Left lobe of liver (tissue), 2 donors: ENCODE data around the gene RGS7. TPM values are rescaled to one million over a fixed set of nuclear protein-coding genes. Genes with fewer than 3 reads are reported as not detected.

Source experiments
- ATAC-seq: fragments of 200-7000 bp; cut with Tn5 transposase; one replicate; pipeline ENCODE4 v1.9.1; 2020; ENCODE audit warnings: mild to moderate bottlenecking, moderate library complexity
- DNase-seq: peaks from one replicate; pipeline ENCODE4 v3.0.0-alpha.2; 2020; ENCODE audit warnings: low spot score
- total RNA-seq: library from RNA; stranded (reverse); gene quantifications from one replicate; pipeline ENCODE4 v1.2.1, GENCODE V29; 2021
- donor health status: DM: no; HTN: no; CAD: no; lungs with moderate emphysema.
- donor health status: DM: no; HTN: yes; CAD: no.

Gene RGS7
- total RNA-seq: 0.18 TPM

DNA sequence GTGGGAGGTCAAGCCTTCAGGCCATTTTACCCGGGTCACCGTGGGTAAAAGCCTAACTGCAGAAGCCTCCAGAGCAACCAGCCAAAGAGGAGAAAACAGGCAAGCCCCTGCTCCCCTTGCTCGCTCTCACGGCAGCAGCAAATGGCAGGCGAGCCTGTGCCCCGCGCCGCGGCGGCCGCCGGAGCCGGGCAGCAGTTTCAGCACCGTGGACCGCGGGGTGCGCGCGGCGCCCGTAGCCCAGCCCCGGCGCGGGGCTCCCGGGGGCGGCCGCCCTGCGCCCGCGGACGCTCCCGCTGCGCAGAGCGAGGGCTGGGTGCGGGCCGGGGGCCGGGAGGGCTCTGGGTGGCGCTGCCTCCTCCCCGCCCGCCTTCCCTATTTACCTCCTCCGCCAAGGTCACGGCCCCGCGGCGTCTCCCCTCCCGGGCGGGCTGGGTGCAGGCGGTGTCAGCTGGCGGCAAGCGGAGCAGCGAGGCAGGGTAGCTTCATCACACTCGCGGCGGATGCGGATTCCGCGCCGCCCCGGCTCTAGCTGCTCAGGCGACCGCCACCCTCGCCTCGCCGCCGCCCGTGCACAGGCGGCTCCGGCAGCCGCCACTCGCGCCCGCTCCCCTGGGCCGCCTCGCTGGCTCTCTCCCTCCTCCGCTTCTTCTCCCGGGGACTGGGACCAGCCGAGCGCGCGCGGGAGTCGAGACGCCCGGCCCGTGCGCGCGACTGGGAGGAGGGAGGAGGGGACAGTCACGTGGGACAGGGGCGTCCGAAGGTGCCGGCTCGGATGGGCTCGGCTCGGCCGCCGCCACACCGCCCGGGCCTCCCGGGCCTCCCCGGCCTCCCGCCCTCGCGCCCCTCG is at the start of gene RGS7:
TSS of gene RGS7 (minus strand) at position 687 of the 847 bp plus-strand sequence.
- no peak for DNase-seq
- ATAC-seq: peak; percentile 50

DNA sequence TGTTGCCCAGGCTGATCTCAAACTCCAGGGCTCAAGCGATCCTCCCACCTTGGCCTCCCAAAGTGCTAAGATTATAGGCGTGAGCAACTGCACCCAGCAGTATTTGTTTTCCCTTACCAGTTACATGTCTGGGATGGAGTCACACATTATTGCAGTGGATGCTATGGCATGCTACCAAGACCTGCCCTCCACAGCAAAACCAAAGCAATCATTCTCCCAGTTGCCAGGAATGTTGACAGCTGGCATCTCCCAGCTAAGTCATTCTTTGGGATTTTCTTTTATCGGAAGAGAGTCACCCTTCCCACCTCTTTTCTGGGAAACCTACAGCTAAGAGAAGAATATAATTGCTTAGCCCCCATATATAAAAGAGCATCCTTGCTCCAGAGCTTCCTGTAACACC is 49.4 kb upstream of the RGS7 start:
- DNase-seq: no peak
- no peak for ATAC-seq

DNA sequence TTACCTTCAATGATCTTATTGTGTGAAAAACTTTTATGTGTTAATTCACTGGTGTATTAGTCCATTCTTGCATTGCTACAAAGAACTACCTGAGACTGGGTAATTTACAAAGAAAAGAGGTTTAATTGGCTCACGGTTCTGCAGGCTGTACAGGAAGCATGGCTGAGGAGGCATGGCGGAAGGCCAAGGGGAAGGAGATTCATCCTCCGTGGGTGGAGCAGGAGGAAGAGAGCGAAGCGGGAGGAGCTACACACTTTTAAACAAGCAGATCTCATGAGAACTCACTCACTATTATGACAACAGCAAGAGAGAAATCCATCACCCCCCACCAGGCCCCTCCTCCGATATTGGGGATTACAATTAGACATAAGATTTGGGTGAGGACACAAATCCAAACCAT is 44.2 kb upstream of the RGS7 start:
- no peak for DNase-seq
- ATAC-seq: no peak

DNA sequence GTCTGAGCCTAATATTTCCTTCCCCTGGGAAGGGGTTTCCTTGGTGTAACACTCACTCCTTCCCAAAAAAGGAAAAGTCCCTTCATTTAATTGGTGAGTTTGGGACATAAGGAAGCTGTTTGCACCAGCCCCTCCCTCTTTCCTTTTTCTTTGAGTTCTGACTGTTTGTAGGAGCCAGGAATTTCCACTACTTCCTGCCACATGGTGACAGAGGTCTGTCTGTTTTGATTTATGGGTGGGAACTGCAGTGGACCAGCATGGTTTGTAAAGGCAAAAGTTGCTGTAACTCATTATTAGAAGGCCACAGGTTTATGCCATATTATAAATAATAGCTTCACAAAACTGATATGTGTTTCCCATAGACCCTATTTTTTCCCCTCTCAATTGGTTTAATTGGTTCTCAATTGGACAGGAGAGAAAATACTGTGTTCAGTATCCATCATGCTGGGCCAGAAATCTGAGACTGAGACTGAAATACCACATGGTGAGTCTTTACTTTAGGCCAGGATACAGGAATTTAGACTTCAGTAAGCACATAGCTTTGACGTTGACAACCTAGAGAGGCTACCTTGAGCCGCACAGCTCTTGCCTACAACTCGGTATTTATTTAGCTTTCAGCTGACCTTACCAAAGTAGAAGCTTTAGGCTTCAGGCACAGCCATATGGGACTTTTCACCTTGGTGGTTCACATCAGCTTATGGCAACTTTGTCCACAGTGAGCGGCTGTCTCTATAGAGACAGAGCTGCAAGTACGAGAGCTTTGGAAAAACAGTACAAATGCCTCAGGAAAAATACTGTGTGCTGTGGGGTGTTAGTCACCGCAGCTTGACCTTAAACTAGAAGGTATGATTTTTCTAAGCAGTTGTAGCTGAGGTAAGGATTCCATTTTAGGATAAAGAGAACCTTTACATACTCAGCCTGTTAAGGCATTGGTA is 40.0 kb upstream of the RGS7 start:
- no peak for ATAC-seq

DNA sequence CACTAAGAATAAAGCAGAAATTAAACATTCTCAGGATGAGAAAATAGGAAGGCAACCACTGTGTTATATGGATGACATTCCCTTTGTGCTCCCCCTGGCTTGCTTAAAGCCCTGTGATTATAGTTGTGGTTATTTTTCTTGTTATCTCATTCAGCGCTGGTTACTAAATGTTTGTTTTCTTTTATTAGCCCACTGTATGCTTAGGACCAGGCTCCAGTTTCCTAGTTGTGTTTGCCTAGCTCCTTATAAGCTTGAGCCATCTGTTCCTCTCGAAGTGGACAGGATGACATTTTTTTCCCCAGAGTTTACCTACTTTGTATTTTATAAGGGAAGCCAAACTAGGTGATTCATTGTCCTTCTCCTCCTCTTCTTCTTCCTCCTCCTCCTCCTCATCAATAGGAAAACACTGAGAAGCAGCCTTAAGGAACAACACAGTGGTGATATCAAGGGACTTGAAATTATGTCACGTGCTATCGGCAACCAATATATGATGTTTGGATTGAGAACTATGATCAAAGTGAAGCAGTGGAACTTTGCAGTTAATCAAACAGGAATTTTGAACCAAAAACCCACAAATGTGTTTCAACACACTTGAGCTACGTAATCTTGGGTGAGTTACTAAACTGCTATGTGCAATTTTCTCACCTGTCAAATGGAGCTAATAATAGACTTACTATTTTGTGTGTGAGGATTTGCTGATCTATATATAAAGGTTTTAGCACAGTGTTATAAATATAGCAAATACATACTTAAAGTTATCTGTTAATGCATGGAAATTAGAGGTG is 35.1 kb upstream of the RGS7 start:
- ATAC-seq: no peak
- no peak for DNase-seq

More for the DNA sequence above, 40.0 kb upstream of the RGS7 start:
- no peak for DNase-seq

DNA sequence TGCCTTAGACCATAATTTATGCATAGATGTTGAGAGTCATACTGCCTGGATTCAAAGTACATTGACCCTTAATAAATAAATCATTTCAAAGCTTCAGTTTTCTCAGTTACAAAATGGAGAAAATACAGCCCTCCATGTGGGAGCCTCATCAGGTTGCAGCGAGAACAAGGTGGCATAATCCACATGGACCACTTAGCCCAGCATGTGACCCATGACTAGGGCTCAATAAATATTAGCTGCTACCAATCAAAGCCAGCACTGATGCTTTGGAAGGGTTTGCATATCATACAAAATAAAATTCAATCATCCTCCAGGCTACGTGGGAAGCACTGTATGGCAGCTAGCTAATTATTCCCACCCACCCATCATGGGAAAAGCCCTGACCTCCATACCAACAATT is 33.5 kb upstream of the RGS7 start:
- DNase-seq (no peak), ATAC-seq (no peak)

DNA sequence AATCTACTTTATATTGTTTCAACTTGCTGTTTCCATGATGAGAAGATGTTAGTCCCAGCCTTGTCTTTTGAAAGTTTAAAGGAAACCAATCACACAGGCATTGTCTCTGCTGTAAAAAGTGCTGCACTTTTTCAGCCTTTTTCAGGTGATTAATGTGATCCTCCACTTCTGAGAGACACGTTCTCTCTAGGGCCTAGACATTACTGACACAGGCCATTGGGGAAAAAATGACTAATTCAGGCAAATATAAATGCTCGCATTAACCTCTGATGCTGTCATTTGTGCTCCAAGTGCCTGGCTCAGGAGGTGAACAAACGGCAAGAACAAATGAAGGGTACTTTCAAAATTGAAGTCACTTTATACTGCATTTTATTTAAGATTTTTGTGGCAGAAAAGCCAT is 32.4 kb upstream of the RGS7 start:
- ATAC-seq: no peak
- DNase-seq: no peak

DNA sequence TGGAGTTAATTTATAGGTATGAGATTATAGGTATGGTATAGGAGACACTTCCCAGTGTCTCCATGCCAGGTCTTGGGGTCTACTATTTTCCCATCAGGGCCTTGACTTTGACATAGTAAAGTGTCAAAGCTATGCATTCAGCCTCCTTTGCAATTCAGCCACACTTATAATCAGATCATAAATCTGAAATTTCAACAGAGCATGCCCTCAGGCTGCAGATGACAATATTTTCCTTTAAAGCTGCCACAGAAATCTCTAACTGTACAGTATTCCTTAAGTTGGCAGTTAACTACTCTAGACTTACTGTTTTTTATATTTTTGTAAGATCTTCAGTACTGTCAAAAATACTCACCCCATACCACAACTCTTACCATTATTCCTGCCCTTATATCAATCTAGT is 30.2 kb upstream of the RGS7 start:
- DNase-seq (no peak), ATAC-seq (no peak)

DNA sequence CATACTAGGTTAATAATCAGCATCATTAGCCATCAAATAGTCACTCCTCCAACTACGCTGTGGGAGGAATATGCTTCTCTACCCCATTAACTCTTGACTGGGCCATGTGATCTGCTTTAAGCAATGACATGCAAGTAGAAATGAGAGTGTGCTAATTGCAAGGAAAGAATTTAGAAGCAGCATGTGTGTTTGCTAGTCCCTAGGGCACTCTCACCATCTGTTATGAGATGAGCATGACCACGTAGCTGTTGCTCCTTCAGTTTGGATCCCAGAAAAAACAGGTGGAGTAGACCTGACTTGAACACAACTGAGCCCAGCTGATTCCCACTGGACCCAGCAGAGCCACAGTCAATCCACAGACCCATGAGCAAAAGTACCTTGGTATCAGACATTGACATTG is 19.7 kb upstream of the RGS7 start:
- no peak for DNase-seq
- no peak for ATAC-seq

DNA sequence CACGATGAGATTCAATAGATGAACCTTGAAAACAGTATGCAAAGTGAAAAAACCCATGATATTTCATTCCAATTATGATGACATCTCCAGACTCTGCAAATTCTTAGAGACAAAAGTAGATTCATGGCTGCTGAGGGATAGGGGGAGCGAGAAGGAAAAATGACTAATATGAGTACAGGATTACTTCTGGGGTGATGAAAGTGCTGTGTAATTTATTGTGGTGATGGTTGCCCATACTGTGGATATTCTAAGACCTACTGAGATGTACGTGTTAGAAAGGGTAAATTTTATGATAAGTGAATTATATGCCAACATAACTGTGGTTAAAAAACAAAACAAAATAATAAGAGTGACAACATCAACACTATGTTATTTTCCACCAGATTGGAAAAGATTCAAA is 18.9 kb upstream of the RGS7 start:
- ATAC-seq: no peak
- no peak for DNase-seq

DNA sequence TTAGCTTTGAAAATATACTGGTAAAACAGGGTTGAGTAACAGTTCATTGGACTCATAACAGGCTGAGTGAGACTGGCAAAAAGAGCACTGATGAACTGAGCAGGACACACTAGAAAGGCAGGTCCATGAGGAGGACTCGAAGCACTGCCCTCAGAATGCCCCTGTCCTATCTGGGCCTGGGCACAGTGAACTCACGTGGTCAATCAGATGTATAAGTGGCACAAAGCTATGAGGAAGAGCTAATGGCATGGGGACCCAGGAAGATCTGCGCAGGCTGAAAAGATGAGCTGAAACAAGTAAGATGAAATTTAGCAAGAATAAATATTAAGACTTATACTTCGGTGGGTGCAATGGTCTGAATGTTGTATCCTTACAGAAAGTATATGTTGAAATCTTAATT is 9.2 kb upstream of the RGS7 start:
- DNase-seq (no peak), ATAC-seq (no peak)

DNA sequence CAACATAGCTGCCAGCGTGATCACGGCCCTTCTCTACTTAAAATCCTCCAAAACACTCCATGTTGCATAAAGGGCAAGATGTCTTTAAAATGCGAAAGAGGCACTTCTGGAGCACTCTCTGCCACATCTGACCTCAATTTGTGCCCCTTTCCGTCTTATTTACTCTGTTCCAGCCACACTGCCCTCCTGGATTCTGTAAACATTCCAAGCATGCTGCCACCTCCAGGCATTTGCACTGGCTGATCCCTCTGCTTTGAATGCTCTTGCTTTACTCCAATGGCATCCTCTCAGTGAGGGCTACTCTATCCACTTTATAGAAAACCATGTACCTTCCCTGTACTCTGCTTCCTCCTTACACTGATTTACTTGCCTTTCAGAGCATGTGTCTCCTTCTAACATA is 5.3 kb upstream of the RGS7 start:
- no peak for ATAC-seq
- no peak for DNase-seq

DNA sequence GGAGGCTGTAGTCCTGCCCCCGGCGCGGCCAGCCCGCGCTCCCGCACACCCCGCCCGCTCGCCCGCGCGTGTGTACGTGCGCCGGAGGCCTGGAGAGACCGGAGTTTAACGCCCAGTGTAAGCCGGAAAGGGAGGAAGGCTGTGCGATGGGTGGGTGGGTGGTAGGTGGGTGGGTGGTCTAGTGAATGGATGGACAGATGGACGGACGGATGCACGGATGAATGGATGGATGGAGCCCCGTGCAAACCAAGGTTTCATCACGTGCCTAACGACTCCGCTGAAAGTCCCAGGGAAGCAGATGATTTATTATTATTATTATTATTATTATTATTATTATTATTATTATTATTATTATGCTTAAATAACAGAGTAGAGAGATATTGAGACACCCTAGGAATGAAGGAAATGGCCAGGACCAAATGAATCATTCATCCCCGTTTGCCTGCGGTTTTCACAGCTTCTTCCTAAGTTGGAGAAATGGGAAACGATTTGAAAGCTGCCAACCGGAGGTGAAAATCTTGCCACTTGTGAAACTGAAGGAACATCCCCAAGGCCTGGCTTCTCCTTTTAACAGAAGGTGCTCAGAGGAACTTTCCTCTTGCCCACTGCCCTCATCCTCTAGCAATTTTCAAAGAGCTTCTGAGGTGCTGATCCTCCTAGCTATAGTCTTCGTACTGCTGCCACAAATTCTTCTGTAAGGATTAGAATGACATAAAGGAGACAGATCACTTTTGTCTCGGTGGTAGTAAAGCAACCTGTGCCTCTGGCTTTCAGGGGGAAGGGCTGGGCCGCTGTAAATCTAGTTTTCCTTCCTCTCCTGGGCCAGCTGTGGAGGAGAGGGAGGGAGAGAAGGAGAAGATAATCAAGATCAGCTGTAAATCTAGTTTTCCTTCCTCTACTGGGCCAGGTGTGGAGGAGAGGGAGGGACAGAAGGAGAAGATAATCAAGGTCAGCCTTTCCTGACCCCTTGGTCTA is 648 bp upstream of the RGS7 start:
- DNase-seq: no peak

DNA sequence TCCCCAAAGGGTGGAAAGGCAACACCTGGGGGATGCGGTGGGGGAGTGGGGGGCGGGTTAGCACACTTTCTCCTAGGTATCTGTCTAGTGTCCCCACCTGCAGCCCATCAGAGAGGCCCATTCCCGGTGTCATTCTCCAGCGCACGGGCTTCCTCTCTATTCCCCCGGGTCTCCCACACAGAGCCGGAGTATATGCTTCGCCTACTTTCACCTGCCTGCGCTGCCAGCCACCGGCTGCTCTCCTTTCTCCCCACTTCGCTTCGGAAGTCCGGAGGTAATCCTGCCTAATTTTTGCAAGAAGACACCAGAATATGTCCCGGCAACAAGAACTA is 852 bp downstream of the RGS7 start:
- no peak for DNase-seq
- ATAC-seq: no peak

More for the DNA sequence above, 648 bp upstream of the RGS7 start:
- ATAC-seq: no peak

DNA sequence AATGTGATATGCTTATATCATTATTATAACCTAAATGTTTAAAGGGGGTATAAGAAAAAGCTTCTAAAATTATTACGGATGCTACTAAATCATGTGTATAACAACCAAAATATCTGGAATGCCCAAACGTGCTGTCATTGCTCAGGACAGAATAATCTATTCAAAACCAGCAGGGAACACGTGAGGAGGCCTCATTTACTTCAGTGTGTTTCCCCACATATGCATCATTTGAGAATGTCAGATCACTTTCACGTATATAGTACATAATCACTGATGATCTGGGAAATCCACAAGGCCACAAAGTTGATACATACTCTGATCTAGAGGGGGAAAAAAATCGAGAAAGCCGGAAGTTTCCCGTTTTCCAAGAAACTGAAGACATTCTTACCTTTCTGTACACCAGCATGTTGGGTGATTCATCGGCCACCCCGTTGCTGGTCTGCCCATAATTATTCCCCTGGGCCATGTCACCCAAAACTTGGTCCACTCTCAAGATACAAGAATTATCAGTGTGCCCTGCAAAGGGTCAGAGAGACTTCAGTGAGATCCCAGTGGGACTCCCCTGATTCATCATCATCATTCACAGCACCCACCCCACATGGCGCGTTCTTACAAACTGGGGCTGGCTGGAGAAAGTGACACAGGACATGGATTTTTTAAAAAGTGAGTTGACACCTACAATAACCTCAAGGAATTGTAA is 1.5 kb downstream of the RGS7 start:
- no peak for DNase-seq
- no peak for ATAC-seq

DNA sequence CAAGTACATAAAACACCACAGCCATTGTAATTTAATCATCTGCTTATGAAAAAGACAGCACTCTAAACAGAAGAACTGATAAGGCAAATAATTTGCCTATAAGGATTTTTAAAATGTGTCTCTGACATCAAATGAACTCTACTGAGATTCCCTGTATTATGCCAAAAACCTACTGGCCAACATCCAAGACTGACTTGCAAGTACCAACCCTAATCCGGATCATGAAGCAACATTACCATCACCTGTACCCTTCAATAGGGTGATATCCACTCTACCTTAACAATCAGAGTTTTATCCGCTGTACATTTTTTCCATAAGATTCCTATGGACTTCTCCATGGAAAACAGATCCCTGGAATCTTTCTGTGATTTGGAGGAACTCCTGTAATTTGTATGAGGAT is 4.6 kb downstream of the RGS7 start:
- no peak for DNase-seq
- no peak for ATAC-seq

DNA sequence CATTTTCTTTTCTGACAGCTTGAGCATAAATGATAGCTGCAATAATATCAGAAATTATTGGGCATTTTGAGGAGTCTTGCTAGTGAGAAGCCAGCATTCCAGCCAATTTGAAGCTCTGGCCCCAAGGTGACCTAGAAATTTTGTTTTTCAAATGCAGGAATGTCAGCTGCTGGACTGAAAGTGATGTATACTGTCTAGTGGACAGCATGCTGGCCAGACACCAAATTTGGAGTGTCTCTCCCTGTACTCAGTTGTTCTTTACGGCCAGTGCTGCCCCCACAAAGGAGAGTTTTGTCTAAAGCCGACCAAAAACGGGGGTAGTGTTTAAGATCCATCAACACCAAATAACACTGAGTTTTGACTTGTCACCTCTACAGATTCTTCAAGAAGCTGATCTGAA is 5.2 kb downstream of the RGS7 start:
- ATAC-seq: no peak

DNA sequence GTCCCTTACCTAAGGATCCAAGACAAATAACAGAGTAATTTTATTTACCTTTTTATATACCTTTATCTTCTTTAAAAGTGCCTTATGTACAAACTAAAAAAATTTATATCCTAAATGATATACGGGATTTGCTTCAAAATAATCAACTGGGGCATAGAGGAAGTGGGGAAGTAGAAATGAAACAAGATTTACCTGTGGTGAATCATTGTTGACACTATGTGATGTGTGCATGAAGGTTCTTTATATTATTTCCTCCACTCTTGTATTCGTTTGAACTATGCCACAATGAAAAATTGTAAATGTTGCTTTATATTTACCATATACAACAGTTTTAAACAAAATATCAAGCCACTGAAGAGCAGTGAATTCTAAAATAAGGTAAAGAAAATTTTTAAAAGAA is 13.0 kb downstream of the RGS7 start:
- ATAC-seq: no peak
- DNase-seq: no peak

More for the DNA sequence above, 5.2 kb downstream of the RGS7 start:
- DNase-seq: no peak

DNA sequence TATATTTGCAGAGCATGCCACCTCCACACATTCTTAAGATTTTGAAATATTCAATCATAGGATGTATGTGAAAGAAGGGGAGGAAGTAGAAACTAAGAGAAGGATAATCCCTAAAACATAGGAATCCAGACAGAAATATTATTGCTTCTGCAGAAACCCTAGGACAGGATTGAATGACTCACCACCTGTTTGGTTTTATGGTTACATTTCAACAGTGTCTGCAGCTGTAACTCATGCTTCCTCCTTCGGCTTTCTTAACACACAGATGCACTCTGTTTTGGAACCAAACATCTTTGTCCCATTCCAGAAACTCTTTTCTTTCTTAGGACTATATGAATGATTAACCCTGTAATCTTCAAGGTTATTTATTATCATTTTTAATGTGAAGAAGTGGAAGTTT is 20.7 kb downstream of the RGS7 start:
- ATAC-seq: no peak

DNA sequence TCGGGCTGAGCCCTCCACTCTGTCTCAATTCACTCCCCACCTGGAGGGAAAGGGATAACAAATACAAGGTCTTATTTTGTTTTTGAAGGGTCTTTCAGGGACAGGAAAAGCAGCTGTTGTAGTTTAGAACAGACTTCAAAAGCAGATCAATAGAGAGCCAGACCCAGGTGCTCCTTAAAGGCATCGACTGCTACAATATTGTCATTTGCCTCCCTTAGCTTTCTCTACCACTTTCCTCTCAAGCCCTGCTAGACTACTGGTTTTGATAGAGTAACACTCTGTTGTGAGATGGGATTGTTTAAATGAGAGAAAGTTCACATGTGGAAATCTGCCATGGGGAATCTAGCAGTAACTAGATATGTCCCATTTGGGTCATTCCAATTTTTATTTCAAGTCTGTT is 24.0 kb downstream of the RGS7 start:
- DNase-seq (no peak), ATAC-seq (no peak)

More for the DNA sequence above, 20.7 kb downstream of the RGS7 start:
- no peak for DNase-seq
